ELR (cell line): ENCODE results near the gene LAPTM5.

Experiments
- DNase-seq: peaks from one replicate; pipeline ENCODE4 v3.0.0-alpha.2; 2015; ENCODE audit warnings: low read depth

LAPTM5 gene

GRCh38 chr1:30742300-30742962 lies 15.1 kb downstream of the LAPTM5 start:
- no peak for DNase-seq

GRCh38 chr1:30741239-30741894 lies 16.2 kb downstream of the LAPTM5 start:
- peak; percentile 55 for DNase-seq

- DNase-seq, result no peak
These were observed 17.0 kb downstream of the LAPTM5 start for GRCh38 chr1:30740251-30741238.

- no peak for DNase-seq
These were observed 18.0 kb downstream of the LAPTM5 start for GRCh38 chr1:30739601-30740000.

GRCh38 chr1:30738715-30739559 lies 18.6 kb downstream of the LAPTM5 start:
- DNase-seq, result no peak

- no peak for DNase-seq
These were observed 19.4 kb downstream of the LAPTM5 start for GRCh38 chr1:30738040-30738714.

GRCh38 chr1:30737357-30738039 lies 20.1 kb downstream of the LAPTM5 start:
- no peak for DNase-seq

GRCh38 chr1:30735668-30736498 lies 21.7 kb downstream of the LAPTM5 start:
- DNase-seq, result no peak

- no peak for DNase-seq
These were observed 22.4 kb downstream of the LAPTM5 start for GRCh38 chr1:30735124-30735523.

- no peak for DNase-seq
These were observed 23.0 kb downstream of the LAPTM5 start for GRCh38 chr1:30734580-30734979.

GRCh38 chr1:30734106-30734505 lies 23.5 kb downstream of the LAPTM5 start:
- DNase-seq, result no peak

- peak; percentile 25 for DNase-seq
These were observed 24.1 kb downstream of the LAPTM5 start for GRCh38 chr1:30733493-30733892.

- DNase-seq, result peak; percentile 67
These were observed 25.1 kb downstream of the LAPTM5 start for GRCh38 chr1:30732277-30732996.

- no peak for DNase-seq
These were observed 25.7 kb downstream of the LAPTM5 start for GRCh38 chr1:30731806-30732276.

- DNase-seq, result no peak
These were observed 26.3 kb downstream of the LAPTM5 start for GRCh38 chr1:30731109-30731805.

- no peak for DNase-seq
These were observed 27.0 kb downstream of the LAPTM5 start for GRCh38 chr1:30730346-30731108.

GRCh38 chr1:30729901-30730300 lies 27.7 kb downstream of the LAPTM5 start:
- DNase-seq, result no peak
